HG02763 (cell line): Measurements from ENCODE around the gene MSRB3.

Experiments
- ATAC-seq: cut with Tn5 transposase; IDR thresholded peaks from one replicate; pipeline ENCODE4 v1.9.1; 2021; ENCODE audit warnings: mild to moderate bottlenecking, moderate library complexity; ENCODE audit not compliant: unreplicated experiment

MSRB3 gene

DNA sequence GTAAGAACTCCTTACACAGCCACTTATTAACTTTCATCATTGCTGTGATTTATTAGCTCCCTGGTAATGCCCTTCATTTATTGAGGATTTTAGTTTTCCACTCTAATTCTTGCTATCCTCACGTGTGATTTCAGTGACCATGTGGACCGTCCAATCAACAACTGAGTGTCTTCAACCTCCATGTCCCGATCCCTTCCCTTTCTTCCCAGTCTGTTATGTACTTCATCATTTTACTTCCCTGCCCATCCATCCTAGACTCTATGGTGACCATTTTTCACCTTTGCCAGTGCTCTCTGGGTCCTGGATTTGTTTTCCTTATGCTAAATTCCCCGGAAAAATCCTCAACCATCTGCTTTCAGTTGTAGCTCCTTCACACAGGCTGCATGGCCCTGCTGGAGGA is 111.0 kb downstream of the MSRB3 start:
- no peak for ATAC-seq

DNA sequence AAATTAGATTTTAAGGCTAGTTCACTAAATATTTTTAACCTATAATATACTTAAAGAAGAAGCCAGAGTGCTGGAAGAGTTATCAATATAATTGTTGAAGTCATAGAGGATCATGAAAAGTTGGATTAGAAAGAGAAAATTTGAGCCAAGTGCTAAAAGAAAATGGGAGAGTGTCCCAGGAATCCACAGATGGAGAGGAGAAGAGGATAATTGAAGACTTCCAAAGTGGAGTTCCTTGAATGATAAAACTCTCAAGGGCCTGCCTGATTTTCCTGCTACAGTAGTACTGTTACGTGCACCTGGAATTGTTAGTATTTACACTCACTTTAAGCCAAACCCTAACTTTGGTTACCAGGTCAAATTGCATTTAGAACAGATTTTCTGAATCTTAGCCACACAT is 113.2 kb downstream of the MSRB3 start:
- no peak for ATAC-seq

DNA sequence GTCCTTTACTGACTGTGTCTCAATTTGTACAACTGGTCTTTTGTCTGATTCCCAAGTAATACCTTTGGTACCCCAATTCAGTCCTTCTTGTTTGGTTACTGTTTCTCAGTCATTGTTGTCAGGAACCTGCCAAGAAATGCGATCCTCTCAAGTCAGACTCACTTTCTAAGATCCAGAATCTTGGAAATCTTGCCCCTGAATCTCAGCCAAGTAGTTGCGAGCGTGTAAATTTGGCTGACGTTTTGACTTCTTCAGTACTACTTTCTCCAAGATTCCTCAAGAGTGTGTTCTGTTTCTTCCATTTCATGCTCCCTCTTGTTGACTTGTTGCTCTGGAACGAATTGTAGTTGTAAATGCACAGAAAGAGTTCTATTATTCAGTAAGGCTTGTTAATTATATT is 114.0 kb downstream of the MSRB3 start:
- no peak for ATAC-seq

DNA sequence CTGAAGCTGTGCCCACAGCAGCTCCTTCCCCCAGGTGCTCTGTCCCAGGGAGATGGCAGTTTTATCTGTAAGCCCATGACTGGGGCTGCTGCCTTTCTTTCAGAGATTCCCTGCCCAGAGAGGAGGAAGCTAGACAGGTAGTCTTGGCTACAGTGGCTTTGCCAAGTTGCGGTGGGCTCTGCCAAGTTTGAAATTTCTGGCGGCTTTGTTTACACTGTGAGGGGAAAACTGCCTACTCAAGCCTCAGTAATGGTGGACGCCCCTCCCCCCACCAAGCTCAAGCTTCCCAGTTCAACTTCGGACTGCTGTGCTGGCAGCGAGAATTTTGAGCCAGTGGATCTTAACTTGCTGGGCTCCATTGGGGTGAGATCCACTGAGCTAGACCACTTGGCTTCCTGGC is 124.7 kb downstream of the MSRB3 start:
- no peak for ATAC-seq

DNA sequence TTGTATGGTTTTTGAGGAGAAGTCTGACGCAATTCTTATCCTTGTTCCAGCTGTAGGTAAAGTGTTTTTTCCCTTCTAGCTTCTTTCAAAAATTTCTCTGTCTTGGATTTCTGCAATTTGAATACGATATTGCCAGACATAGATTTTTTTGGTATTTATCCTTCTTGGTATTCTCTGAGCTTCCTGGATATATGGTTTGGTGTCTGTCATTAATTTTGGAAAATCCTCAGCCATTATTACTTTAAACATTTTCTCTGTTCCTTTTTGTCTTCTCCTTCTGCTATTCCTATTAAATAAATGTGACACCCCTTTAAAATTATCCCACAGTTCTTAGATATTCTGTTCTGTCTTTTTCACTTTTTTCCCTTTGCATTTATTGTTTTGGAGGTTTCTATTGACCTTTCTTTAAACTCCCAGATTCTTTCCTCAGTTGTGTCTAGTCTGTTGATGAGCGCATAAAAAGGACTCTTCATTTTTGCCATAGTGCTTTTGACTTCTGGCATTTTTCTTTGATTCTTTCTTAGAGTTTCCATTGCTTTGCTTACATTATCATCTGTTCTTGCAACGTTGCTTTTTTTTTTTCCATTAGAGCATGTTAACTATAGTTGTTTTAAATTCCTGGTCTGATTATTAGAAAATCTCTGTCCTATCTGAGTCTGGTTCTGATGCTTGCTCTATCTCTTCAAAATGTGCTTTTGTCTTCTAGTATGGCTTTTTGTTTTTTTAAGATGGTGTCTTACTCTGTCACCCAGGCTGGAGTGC is 129.1 kb downstream of the MSRB3 start:
- no peak for ATAC-seq

DNA sequence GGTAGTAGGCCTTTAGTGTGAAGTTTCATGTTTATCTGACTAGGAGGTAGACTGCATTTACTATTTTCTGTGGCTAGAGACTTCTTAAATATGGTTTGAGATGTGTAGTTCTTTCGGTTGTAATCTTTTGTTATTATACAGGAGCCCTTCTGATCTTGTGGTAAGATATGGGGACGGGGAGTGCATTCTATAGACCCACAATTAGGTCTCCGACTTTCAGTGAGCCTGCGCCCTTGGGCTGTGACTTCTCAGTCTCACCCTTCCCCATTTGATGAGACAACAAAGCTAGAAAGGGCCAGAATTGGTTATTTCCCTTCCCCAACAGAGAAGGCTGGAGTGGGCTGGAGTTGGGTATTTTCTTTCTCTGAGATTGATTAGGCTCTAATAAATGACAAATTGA is 130.0 kb downstream of the MSRB3 start:
- no peak for ATAC-seq

DNA sequence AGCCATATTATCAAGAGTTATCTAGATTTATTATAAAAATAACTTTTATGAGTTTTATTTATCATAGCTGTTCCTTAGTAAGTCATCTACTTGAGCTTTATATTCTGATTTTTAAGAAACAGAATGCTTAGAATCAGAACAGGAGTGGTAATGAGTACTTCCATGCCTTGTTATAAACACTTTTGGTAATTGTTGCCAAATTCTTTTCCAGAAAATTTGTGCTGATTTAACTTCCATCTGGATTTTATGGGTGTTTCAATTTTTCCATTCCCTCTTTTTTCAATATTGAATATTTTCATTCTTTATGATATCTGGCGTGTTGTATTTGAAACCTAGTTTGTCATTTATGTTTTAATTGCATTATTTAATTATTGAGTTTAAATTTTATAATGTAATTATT is 131.2 kb downstream of the MSRB3 start:
- ATAC-seq: no peak

DNA sequence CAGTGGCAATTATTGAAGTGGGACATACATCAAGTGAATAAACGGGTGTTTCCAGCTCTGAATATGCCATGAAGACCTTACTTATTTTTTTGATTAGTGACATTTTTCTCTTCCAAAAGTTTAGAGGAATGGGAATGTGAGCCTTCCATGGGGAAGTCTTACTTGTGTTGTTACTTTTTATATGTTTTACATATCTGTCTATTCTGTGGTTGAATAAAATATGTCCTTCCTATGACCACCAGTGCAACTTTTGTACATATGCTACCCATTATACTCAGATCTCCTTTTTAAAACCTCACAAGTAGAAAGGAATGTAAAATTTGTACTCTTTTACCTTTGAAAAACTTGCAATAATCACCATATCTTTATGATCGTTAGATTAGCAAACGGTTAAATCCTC is 132.7 kb downstream of the MSRB3 start:
- ATAC-seq: no peak

DNA sequence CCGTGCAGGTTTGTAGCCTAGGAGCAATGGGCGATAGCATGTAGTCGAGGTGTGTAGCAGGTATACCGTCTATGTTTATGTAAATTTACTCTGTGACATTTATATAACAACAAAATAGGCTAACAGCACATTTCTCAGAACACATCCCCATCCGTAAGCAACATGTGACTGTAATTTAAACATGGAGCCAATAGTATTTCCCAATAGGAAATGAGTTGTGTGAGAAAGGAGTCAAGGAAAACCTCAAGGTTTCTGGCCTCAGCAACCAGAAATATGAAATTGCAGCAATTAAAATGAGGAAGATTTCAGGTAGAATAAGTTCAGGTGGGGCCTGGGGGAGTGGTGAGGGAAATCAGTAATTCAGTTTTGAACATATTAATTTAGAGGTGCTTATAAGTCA is 136.0 kb downstream of the MSRB3 start:
- ATAC-seq: no peak

DNA sequence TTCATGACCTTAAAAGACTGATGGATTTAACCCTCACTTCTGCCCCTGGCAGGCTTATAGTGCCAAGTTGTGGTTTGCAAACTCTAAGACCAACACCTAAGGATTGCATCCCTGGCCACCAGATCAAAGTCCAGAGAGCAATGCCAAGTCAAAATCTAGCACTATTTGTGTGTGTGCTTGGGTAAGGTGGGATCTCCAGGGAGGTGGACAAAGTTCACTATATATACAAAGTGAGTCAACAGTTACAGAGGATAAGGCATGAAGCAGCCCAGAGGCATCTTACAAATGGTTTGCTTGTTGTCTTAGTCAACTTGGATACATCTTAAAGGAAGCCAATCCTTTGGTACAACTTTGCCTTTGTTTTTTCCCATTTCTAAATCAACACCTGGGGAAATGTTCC is 137.3 kb downstream of the MSRB3 start:
- ATAC-seq: no peak

DNA sequence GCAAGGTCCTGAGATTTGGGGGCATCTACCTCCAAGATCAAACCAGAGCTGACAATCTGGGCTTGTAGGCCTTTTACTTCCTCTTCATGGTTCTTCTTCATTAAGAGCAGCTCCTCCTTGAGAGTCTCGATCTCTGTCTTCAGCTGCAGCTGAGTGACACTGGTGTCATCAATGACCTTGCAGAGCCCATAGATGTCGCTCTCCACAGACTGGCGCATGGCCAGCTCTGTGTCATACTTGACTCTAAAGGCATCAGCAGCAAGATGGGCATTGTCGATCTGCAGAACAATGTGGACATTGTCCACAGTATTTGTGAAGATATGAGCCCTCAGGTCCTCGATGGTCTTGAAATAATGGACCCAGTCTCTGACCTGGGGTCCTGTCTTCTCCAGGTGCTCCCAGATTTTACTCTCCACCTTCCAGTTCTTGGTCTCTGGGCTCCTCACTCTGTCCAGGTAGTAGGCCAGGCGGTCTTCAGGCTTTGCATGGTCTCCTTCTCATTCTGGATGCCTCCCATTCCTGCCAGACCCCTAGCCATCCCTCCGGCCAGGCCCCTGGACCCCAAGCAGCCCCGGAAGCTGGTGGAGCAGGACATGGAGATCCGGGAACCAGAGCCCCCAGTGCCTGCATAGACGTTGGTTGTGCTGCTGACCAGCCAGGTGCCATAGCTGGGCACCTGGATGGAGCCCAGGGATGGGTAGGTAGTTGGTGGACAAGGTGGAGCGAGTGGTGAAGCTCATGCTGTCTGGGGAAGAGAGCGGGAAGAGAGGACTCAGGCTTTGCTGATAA is 141.0 kb downstream of the MSRB3 start:
- ATAC-seq: no peak

DNA sequence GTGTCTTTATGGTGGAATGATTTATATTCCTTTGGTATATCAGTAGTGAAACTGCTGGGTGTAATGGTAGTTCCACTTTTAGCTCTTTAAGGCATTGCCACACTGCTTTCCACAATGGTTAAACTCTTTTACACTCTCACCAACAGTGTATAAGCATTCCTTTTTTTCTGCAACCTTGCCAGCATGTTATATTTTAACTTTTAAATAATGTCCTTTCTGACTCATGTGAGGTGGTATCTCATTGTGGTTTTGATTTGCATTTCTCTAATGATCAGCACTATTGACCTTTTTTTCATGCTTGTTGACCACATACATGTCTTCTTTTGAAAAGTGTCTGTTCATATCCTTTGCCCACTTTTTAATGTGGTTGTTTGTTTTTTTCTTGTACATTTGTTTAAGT is 142.5 kb downstream of the MSRB3 start:
- ATAC-seq: no peak

DNA sequence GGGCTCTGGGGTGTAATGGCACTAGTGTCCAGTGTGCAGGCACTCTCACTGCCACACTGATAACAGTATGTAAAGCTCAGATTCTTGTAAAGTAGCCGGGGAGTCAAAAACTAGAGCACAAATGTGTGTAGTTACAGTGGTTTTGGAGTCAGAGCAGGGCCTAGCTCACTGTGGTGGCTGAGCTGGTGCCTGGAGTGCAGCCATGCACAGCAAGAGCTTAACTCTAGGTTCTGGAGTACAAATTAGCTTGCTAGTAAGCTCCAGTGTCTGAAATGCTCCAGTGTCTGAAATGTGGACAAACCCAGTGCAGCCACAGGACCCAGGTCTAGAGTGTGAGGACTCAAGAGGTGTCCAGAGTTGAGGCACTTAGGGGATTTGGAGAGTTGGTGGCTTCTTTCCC is 149.2 kb downstream of the MSRB3 start:
- no peak for ATAC-seq

DNA sequence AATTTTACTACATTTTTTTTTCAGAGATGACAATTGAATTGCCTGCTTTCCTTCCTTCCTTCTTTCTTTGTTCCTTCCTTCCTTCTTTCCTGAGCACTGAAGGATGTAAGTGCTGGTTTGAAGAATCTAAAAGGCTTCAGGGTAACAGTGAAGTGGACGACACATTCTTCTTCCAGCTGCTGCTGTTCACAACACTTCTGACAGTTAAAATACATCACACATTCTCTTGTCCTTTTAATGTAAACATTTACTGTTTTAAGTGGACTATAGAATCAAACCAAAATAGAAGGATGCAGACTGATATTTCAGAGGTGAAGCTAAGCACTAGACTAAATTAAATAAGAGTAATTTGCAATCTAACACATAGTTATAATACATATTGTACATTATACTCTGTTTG is 151.5 kb downstream of the MSRB3 start:
- no peak for ATAC-seq

DNA sequence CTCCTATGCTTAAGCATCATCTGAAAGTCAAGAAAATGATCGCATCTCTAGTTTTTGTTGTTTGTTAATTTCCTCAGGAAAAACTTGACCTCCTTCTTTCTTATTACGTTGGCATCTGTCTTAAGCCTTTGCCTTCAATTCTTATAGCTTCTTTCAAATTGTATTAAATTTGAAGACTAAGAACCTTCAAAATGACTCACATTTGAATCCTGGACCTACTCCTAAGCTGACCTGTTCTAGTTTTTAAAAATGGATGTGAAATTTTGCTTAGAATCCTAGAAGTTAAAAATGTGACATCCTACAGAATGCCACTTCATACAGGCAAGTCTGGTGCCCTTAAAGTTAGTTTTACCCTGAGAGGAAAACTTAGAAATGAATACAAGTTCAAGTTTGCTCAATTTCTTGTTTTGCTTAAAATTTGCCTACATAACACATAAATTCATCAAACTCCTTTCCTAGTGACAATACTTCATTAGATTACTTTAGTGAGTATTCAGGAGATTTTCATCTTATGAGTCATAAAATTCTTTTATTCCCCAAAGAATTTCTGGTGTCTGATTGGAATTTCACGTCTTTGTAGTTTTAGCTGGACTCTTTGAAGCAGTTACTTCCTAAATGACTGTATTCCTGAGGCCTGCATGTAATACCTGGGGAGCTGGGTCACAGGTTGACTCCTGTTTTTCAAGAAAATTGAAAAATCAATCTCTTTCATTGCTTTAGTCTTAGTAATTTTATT is 152.3 kb downstream of the MSRB3 start:
- ATAC-seq: no peak

DNA sequence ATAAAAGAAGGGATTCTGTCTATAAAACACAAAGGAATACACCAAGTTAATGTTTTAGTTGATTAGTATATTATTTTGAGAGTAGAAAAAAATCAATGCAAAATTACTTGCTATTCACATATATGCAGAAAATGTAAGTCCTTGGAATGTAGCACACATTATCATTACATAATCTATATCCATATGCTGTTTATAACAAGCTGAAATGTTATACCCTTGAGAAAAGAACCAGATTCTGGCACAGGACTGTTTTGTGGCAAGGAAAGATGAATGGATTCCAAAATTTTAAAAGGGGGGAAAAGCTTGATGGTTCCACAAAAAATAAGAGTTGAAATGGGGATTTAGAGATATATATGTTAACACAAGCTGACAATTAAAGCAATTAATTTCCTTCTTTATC is 153.6 kb downstream of the MSRB3 start:
- no peak for ATAC-seq

DNA sequence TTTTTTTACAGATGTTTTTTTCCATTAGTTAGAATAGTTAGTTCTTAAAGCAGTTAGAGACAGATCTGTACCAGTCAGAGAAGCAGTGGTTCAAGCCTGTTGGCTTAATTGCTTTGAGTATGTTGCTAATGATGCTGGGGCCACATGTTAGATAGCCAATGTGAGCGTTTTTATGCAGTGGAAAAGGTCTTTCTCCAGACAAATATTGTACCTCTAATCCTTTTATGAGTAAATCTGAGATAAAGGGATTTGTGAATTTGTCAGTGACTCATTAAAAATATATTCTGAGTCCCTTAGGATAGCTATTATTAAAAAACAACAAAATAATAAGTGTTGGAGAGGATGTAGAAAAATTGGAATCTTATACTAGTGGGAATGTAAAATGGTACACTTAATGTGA is 154.2 kb downstream of the MSRB3 start:
- ATAC-seq: no peak

DNA sequence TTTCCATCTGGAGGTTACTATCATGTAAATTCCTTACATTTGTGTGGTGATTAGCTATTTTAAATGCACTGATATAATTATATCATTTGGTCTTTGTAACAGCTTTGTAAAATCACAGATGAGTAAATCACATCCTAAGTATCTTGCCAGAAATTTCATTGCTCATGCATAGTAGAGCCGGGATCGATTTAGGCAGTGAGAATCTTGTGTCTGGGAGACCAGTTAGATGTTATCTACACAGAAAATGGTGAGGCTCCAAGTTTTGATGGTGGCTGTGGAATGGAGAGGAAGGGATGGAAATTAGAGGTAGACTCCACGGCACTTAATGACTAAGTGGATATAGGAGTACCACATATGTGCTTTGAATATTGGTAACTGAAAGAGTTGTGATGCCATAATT is 156.3 kb downstream of the MSRB3 start:
- ATAC-seq: no peak

DNA sequence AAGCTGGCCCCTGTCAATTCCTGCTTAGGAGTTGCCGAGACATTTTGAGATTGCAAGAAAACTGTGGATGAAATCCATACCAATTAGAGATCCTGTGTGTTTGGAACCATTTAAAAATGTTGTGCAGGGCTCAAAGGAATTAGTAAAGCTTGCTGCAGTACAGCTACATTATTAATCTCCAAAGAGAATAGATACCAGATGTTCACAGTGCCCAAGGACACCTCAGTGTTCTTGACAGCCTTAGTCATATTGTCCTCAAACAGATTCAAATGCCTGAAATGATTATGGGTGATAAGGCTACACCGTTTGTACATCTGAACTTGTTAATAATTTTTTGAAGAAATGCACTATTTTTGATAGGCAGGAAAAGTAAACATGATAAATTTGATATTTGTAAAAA is 164.6 kb downstream of the MSRB3 start:
- no peak for ATAC-seq

DNA sequence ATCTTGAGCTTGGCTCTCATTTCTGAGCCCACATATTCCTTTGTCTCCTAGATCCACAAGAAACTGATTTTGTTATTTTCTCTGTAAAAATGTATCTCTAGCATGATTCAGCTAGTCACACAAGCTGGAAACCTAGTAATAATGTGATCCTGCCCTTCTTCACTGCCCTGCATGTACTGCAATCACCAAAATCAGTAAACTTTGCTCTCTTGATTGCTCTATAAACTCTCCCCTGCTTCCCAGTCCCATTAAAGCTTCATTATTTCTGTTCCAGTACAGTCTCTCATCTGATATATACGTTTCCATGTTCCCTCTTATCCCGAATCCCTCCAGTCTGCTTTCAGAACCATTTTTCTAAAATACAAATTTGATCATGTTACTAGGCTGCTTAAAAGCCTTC is 166.5 kb downstream of the MSRB3 start:
- no peak for ATAC-seq

DNA sequence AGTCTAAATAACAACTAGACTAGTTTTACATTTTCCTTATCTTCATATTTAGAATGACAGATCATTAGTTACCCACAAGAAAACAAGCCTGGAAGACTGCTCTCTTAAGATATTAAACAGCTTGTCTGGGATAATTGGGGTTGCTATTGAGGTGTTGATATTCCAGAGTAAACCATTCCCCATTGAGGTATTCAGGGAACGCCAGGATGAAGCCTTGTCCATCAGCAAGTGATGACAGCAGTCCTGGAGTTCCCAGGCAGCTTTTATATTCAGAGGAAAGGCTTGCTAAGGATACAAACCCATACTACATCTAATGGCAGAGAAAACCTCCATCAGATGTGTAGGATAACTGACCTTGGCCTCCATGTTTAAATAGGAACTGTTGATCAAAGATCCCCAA is 168.4 kb downstream of the MSRB3 start:
- no peak for ATAC-seq

DNA sequence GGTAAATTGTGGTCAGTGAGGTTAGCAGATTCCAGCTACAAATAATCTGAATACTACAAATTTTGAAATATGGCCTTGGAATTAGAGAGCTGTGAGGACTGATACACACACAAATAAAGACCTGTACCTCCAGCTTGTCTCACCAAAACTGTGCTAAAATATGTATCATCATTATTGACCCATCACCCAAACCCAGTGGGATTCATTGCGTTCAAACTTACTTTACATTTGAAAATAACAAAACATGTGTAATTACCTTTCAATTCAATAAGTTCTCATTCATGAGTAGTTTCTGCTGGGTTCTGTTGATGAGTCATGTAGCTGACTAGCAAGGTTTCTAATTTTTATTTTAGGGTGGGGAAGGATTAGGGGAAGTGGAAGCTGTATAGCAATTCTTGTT is 170.9 kb downstream of the MSRB3 start:
- no peak for ATAC-seq
